Keratinocyte (primary cell): Measurements from ENCODE around the gene KLHDC8B. TPM values are rescaled to one million over a fixed set of nuclear protein-coding genes. Genes with fewer than 3 reads are reported as not detected.

ENCODE experiments used
- DNase-seq: peaks from one replicate; pipeline ENCODE4 v3.0.0-alpha.2; 2011; ENCODE audit warnings: low read depth, missing footprints, low spot score
- FAIRE-seq: peaks from 2 replicates; lab custom pipeline; 2011; peaks lifted over from hg19 to GRCh38; lab: Jason Lieb, UNC
- H2AFZ ChIP-seq: 2 replicates; pipeline ENCODE4 v1.6.0; 2012; ENCODE audit warnings: low read length, control low read depth, inconsistent platforms; ENCODE audit not compliant: control insufficient read depth
- H3K27ac ChIP-seq: 2 replicates; pipeline ENCODE4 v1.5.1; 2011; ENCODE audit warnings: low read length; ENCODE audit not compliant: control insufficient read depth, insufficient read depth
- H3K27me3 ChIP-seq: 3 replicates; pipeline ENCODE4 v1.6.0; 2011; ENCODE audit warnings: low read length; ENCODE audit not compliant: control insufficient read depth, insufficient read depth; ENCODE audit errors: extremely low read depth
- H3K36me3 ChIP-seq, 2 experiments: 2 replicates in 1 of 2; 3 replicates in 1 of 2; pipeline ENCODE4 v1.5.1; 2011; ENCODE audit warnings: low read length in 2 of 2, mild to moderate bottlenecking in 1 of 2; ENCODE audit not compliant: control insufficient read depth in 2 of 2, insufficient read depth in 2 of 2; ENCODE audit errors: extremely low read depth in 1 of 2
- H3K4me1 ChIP-seq: 3 replicates; pipeline ENCODE4 v1.5.1; 2011; ENCODE audit warnings: low read length; ENCODE audit not compliant: control insufficient read depth, insufficient read depth; ENCODE audit errors: extremely low read depth
- H3K4me2 ChIP-seq: 3 replicates; pipeline ENCODE4 v1.6.0; 2011; ENCODE audit warnings: low read depth, low read length; ENCODE audit not compliant: control insufficient read depth, insufficient read depth; ENCODE audit errors: extremely low read depth
- H3K4me3 ChIP-seq, 3 experiments: fragments of 200-600 bp in 1 of 3; sonication (generic) in 1 of 3; 2 replicates in 2 of 3; 3 replicates in 1 of 3; pipeline ENCODE4 v1.5.1; 2011 to 2016; ENCODE audit warnings: low read length in 3 of 3, mild to moderate bottlenecking in 3 of 3, control low read depth in 2 of 3, inconsistent platforms in 1 of 3, low read depth in 1 of 3, mixed read lengths in 1 of 3, mixed run types in 1 of 3, moderate library complexity in 1 of 3; ENCODE audit not compliant: control insufficient read depth in 2 of 3, insufficient read depth in 2 of 3; ENCODE audit errors: extremely low read depth in 1 of 3
- H3K79me2 ChIP-seq: 2 replicates; pipeline ENCODE4 v1.6.0; 2012; ENCODE audit warnings: low read length; ENCODE audit not compliant: control insufficient read depth, insufficient read depth
- H3K9ac ChIP-seq: 3 replicates; pipeline ENCODE4 v1.6.0; 2011; ENCODE audit warnings: low read length; ENCODE audit not compliant: control insufficient read depth, insufficient read depth; ENCODE audit errors: extremely low read depth
- H3K9me1 ChIP-seq: 3 replicates; pipeline ENCODE4 v1.6.0; 2011; ENCODE audit warnings: low read length; ENCODE audit not compliant: control insufficient read depth, insufficient read depth; ENCODE audit errors: extremely low read depth
- H3K9me3 ChIP-seq: 2 replicates; pipeline ENCODE4 v1.5.1; 2012; ENCODE audit warnings: low read depth, low read length; ENCODE audit not compliant: control insufficient read depth
- H4K20me1 ChIP-seq: 3 replicates; pipeline ENCODE4 v1.6.0; 2011; ENCODE audit warnings: low read length; ENCODE audit not compliant: control insufficient read depth, insufficient read depth; ENCODE audit errors: extremely low read depth
- CTCF ChIP-seq, 3 experiments: IDR thresholded peaks in 1 of 3; conservative IDR thresholded peaks in 1 of 3; optimal IDR thresholded peaks in 1 of 3; 2 replicates in 2 of 3; 3 replicates in 1 of 3; pipeline versions ENCODE3 to v1.5.1; 2011; ENCODE audit warnings: low read length in 3 of 3, mild to moderate bottlenecking in 3 of 3, moderate library complexity in 2 of 3, control low read depth in 1 of 3, inconsistent platforms in 1 of 3; ENCODE audit not compliant: insufficient read depth in 2 of 3; ENCODE audit errors: extremely low read depth in 1 of 3
- EZH2 ChIP-seq: IDR thresholded peaks from one replicate; pipeline ENCODE4 v1.6.1; 2012; ENCODE audit warnings: inconsistent platforms, mild to moderate bottlenecking, low read length, moderate library complexity
- dilution Hi-C: fragments of 300-500 bp; cut with MboI; formaldehyde crosslinking; loops from one replicate; pipeline ENCODE4 v1.7.0; 2020; ENCODE audit warnings: low sequenced_read_pairs; ENCODE audit not compliant: extremely low pct_ligation_motif_present
- polyA plus RNA-seq, 5 experiments: library from polyadenylated mRNA; depleted of rRNA in 3 of 5; stranded (reverse) in 3 of 5; stranded (forward) in 1 of 5; unstranded in 1 of 5; fragments of >200 nt; gene quantifications; 1 replicate in 1 of 5; 2 replicates in 3 of 5; 3 replicates in 1 of 5; pipeline versions ENCODE4 v1.2.1 to v1.2.3, GENCODE V29; 2011 to 2012; ENCODE audit warnings: missing spikeins in 2 of 5, low read depth in 1 of 5, low replicate concordance in 1 of 5

KLHDC8B gene
- polyA plus RNA-seq, 1 donor (not counting 4 experiments of a cell fraction or from before 2014, with no cell fraction given) = 19.5 TPM

- H3K9me3 ChIP-seq = no peaks in the 10 kb centered on the region
- H3K79me2 ChIP-seq = no peaks in the 10 kb centered on the region
- TF ChIP-seq CTCF (optimal IDR thresholded peaks at IDR 0.05 in 1 of 3, IDR thresholded peaks at IDR 0.05 in 1 of 3, conservative IDR thresholded peaks at IDR 0.05 in 1 of 3; ENCODE audit: extremely low read depth in 1 of 3, insufficient read depth in 2 of 3, low read length in 3 of 3) = no peak
- TF ChIP-seq EZH2 = no peak
- DNase-seq (no peak), FAIRE-seq (peak; percentile 34)
- H2AFZ ChIP-seq = peak overlapping the region; percentile 99
- H3K27me3 ChIP-seq = no peaks in the 10 kb centered on the region
- peak overlapping the region; percentile 79 to 83 (median 82) for H3K4me3 ChIP-seq
- H3K4me1 ChIP-seq = peaks cover 11% of the 10 kb centered on the region
- H3K27ac ChIP-seq = no peak overlapping the region
- H4K20me1 ChIP-seq = no peaks in the 10 kb centered on the region
- dilution Hi-C loops = no loop called here
- peak overlapping the region; percentile 78 for H3K9ac ChIP-seq
- H3K4me2 ChIP-seq = peak overlapping the region; percentile 97
- H3K36me3 ChIP-seq = peaks cover 0 to 6% of the 10 kb centered on the region in 2 experiments
- no peaks in the 10 kb centered on the region for H3K9me1 ChIP-seq
Observed at GRCh38 chr3:49171775-49172500, 540 bp downstream of the KLHDC8B start.

- Histone ChIP-seq H4K20me1 (no peaks in the 10 kb centered on the region), H3K4me3 (peak overlapping the region in 1 of 3 experiments; percentile 83), H3K4me2 (peak overlapping the region; percentile 97), H3K9me1 (no peaks in the 10 kb centered on the region), H3K9me3 (no peaks in the 10 kb centered on the region), H3K4me1 (peaks cover 11% of the 10 kb centered on the region), H3K36me3 (peaks cover 0 to 6% of the 10 kb centered on the region in 2 experiments), H3K27me3 (no peaks in the 10 kb centered on the region), H2AFZ (no peak overlapping the region), H3K9ac (no peak overlapping the region), H3K79me2 (no peaks in the 10 kb centered on the region), H3K27ac (no peak overlapping the region)
- no peak for DNase-seq
- FAIRE-seq = no peak
- dilution Hi-C loops = no loop called here
- TF ChIP-seq EZH2 (no peak), CTCF (optimal IDR thresholded peaks at IDR 0.05 in 1 of 3, IDR thresholded peaks at IDR 0.05 in 1 of 3, conservative IDR thresholded peaks at IDR 0.05 in 1 of 3; ENCODE audit: extremely low read depth in 1 of 3, insufficient read depth in 2 of 3, low read length in 3 of 3) (no peak)
Observed at GRCh38 chr3:49172551-49173041, 1.2 kb downstream of the KLHDC8B start.
